ENCODE results near the gene RABGAP1L. TPM values are rescaled to one million over a fixed set of nuclear protein-coding genes. Genes with fewer than 3 reads are reported as not detected.

RABGAP1L gene
- total RNA-seq, 4 donors from 2014 or later: 39.3 to 101 (median 63.7) TPM

DNA sequence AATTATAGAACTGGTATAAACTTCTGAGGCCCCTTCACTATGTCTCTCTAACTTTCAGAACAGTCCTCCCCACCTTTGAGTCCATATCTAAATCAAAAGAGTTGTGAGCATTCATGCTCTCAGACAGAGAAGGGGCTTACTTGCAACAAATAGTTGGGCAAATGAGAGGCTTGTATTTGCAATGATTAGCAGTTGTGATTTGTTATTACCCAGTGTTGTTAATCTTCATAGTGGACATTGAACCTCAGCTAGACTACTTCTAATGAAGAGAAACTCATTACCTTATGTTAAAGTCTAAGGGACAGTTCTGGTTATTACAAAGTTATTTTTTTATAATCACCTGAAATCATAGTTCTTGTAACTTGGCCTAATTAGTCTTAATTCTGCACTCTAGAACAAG lies 114.5 kb downstream of the RABGAP1L start:
- Histone ChIP-seq H3K4me1 (no peaks in the 10 kb centered on the region), H3K27me3 (no peaks in the 10 kb centered on the region), H3K9me3 (no peaks in the 10 kb centered on the region), H3K27ac (replicated peaks in 1 of 4) (no peak overlapping the region), H3K4me3 (no peak overlapping the region), H3K36me3 (peaks cover 0 to 10% (median 6%) of the 10 kb centered on the region in 4 donors)
- no peak for DNase-seq (ENCODE audit: extremely low spot score)
- TF ChIP-seq, protein P1, sequence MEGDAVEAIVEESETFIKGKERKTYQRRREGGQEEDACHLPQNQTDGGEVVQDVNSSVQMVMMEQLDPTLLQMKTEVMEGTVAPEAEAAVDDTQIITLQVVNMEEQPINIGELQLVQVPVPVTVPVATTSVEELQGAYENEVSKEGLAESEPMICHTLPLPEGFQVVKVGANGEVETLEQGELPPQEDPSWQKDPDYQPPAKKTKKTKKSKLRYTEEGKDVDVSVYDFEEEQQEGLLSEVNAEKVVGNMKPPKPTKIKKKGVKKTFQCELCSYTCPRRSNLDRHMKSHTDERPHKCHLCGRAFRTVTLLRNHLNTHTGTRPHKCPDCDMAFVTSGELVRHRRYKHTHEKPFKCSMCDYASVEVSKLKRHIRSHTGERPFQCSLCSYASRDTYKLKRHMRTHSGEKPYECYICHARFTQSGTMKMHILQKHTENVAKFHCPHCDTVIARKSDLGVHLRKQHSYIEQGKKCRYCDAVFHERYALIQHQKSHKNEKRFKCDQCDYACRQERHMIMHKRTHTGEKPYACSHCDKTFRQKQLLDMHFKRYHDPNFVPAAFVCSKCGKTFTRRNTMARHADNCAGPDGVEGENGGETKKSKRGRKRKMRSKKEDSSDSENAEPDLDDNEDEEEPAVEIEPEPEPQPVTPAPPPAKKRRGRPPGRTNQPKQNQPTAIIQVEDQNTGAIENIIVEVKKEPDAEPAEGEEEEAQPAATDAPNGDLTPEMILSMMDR (IDR thresholded peaks at IDR 0.05): no peak
- no peak for TF ChIP-seq POLR2A (IDR thresholded peaks at IDR 0.05; ENCODE audit: low read depth)
- TF ChIP-seq EP300 (IDR thresholded peaks at IDR 0.05): no peak
- no peak for TF ChIP-seq POLR2AphosphoS5 (IDR thresholded peaks at IDR 0.05)
- intact Hi-C loops (cut with DNase I): no loop called here

- Histone ChIP-seq H3K36me3 (peaks cover 0 to 15% (median 4%) of the 10 kb centered on the region in 4 donors), H3K9me3 (no peaks in the 10 kb centered on the region), H3K27me3 (no peaks in the 10 kb centered on the region), H3K27ac (replicated peaks in 1 of 4) (no peak overlapping the region), H3K4me1 (no peaks in the 10 kb centered on the region), H3K4me3 (no peak overlapping the region)
- no peak for DNase-seq (ENCODE audit: extremely low spot score)
- intact Hi-C loops (cut with DNase I): no loop called here
- no peak for TF ChIP-seq POLR2A (IDR thresholded peaks at IDR 0.05; ENCODE audit: low read depth)
- TF ChIP-seq, protein P1 (IDR thresholded peaks at IDR 0.05): no peak
- no peak for TF ChIP-seq POLR2AphosphoS5 (IDR thresholded peaks at IDR 0.05)
- TF ChIP-seq EP300 (IDR thresholded peaks at IDR 0.05): no peak
- WGBS: 96% methylated on average over 3 of the region's 3 CpGs
These were observed 115.1 kb downstream of the RABGAP1L start for GRCh38 chr1:174274452-174274851.

DNA sequence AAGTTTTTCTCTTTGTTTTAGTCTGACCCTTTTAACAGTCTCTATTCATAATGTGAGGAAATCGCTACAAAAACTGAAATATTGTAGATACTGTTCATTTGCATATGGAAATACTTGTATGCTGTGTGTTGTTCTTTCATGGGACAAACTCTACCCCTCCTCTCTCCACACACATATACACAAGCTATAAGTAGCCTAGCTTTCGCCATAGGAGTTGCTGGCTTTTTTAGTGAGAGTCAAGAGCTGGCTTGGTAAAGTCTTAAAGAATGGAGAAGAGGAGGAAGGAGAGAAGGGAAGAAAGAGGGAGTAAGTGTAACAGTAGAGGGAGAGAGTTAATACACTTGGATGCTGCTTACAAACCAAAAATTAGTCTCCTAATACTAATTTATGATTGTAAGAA lies 115.6 kb downstream of the RABGAP1L start:
- intact Hi-C loops (cut with DNase I): no loop called here
- H3K4me1 ChIP-seq: no peaks in the 10 kb centered on the region
- WGBS: 98% methylated on average over 2 of the region's 2 CpGs
- H3K9me3 ChIP-seq: no peaks in the 10 kb centered on the region
- H3K27me3 ChIP-seq: no peaks in the 10 kb centered on the region
- TF ChIP-seq EP300 (IDR thresholded peaks at IDR 0.05) (no peak), POLR2A (IDR thresholded peaks at IDR 0.05; ENCODE audit: low read depth) (no peak), POLR2AphosphoS5 (IDR thresholded peaks at IDR 0.05) (no peak)
- H3K36me3 ChIP-seq: peaks cover 0 to 17% (median 4%) of the 10 kb centered on the region in 4 donors
- no peak for DNase-seq (ENCODE audit: extremely low spot score)
- no peak overlapping the region for H3K4me3 ChIP-seq
- no peak overlapping the region for H3K27ac ChIP-seq (replicated peaks in 1 of 4)

GRCh38 chr1:174276087-174276486 lies 116.8 kb downstream of the RABGAP1L start:
- Histone ChIP-seq H3K4me1 (no peaks in the 10 kb centered on the region), H3K9me3 (no peaks in the 10 kb centered on the region), H3K27ac (replicated peaks in 1 of 4) (no peak overlapping the region), H3K36me3 (peaks cover 2 to 27% (median 12%) of the 10 kb centered on the region in 4 donors), H3K4me3 (no peak overlapping the region), H3K27me3 (no peaks in the 10 kb centered on the region)
- intact Hi-C loops (cut with DNase I): no loop called here
- WGBS: 91% methylated on average over 1 of the region's 1 CpG
- DNase-seq (ENCODE audit: extremely low spot score): no peak
- no peak for TF ChIP-seq EP300 (IDR thresholded peaks at IDR 0.05)
- no peak for TF ChIP-seq POLR2A (IDR thresholded peaks at IDR 0.05; ENCODE audit: low read depth)
- TF ChIP-seq POLR2AphosphoS5 (IDR thresholded peaks at IDR 0.05): no peak
- TF ChIP-seq, protein P1 (IDR thresholded peaks at IDR 0.05): no peak

GRCh38 chr1:174284052-174284451 lies 124.7 kb downstream of the RABGAP1L start:
- no peak for TF ChIP-seq POLR2AphosphoS5 (IDR thresholded peaks at IDR 0.05)
- no peak for TF ChIP-seq EP300 (IDR thresholded peaks at IDR 0.05)
- no peak for TF ChIP-seq POLR2A (IDR thresholded peaks at IDR 0.05; ENCODE audit: low read depth)
- TF ChIP-seq, protein P1 (IDR thresholded peaks at IDR 0.05): no peak
- H3K36me3 ChIP-seq: peaks cover 10 to 46% (median 26%) of the 10 kb centered on the region in 4 donors

More at GRCh38 chr1:174284052-174284451, 124.7 kb downstream of the RABGAP1L start:
- DNase-seq (ENCODE audit: extremely low spot score): no peak
- H3K9me3 ChIP-seq: peaks cover 0 to 7% (median 6%) of the 10 kb centered on the region in 4 donors
- intact Hi-C loops (cut with DNase I): no loop called here
- H3K4me1 ChIP-seq: no peaks in the 10 kb centered on the region
- H3K4me3 ChIP-seq: no peak overlapping the region
- WGBS: 98% methylated on average over 2 of the region's 2 CpGs
- no peak overlapping the region for H3K27ac ChIP-seq (replicated peaks in 1 of 4)
- H3K27me3 ChIP-seq: no peaks in the 10 kb centered on the region
